Activated CD4-positive, alpha-beta T cell treated with anti-CD3 and anti-CD28 coated beads, Interleukin-2, amount 10 ng/mL, durations not matched to agents 24 days and 14 days (primary cell): ENCODE measurements around the gene GAS6. TPM values are rescaled to one million over a fixed set of nuclear protein-coding genes. Genes with fewer than 3 reads are reported as not detected.
A peak's percentile ranks its signal among the peaks of the same experiment; 100 is the strongest.
"Not testable (repeated sequence)": the region's sequence is repeated elsewhere in the genome, so short reads cannot be mapped to it uniquely, and the experiment has no call there.

Experiments
- DNase-seq: peaks from one replicate; pipeline ENCODE4 v3.0.0; 2022
- H3K27ac Mint-ChIP-seq: one replicate; pipeline ENCODE4 v1.8.0; 2022; ENCODE audit warnings: mild to moderate bottlenecking, mixed read lengths
- H3K27me3 Mint-ChIP-seq: one replicate; pipeline ENCODE4 v1.8.0; 2022; ENCODE audit warnings: mixed read lengths
- H3K36me3 Mint-ChIP-seq: one replicate; pipeline ENCODE4 v1.8.0; 2022; ENCODE audit warnings: low read depth, mild to moderate bottlenecking, mixed read lengths
- H3K4me1 Mint-ChIP-seq: one replicate; pipeline ENCODE4 v1.8.0; 2021; ENCODE audit warnings: mixed read lengths
- H3K4me3 Mint-ChIP-seq: one replicate; pipeline ENCODE4 v1.8.0; 2022; ENCODE audit warnings: mild to moderate bottlenecking, moderate library complexity, mixed read lengths
- H3K9me3 Mint-ChIP-seq: one replicate; pipeline ENCODE4 v1.8.0; 2021; ENCODE audit warnings: mixed read lengths
- intact Hi-C: fragments of 100-400 bp; cut with micrococcal nuclease; formaldehyde crosslinking; loops from one replicate; pipeline ENCODE4 v1.15.1; 2023
- total RNA-seq: library from RNA; stranded (reverse); gene quantifications from 2 replicates; pipeline ENCODE4 v1.2.3, GENCODE V29; 2022

Gene GAS6
- total RNA-seq, 1 donor from 2014 or later, result 0.54 TPM

DNA sequence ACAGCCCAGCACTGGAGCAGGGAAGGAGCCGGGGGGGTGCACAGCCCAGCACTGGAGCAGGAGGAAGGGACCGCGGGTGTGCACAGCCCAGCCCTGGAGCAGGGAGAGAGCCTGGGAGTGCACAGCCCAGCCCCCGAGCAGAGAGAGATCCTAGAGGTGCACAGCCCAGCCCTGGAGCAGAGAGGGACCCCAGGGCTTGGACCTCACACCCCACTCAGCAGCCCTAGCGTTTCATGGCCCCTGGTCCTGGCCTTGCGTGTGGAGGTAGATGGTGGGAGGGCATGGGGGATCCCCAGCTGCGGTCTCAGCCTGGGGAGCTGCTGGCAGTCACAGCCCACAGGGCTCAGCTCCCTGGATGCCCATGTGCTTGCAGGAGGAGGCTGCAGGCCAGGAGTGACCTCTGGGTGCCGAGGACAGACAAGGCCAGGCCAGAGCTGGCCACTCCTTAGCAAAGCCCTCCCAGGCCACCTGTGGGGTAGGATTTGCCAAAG lies 25.1 kb downstream of the GAS6 start:
- H3K36me3 Mint-ChIP-seq, result peaks cover 3% of the 10 kb centered on the region
- intact Hi-C loops, result no loop called here
- peaks cover 8% of the 10 kb centered on the region for H3K9me3 Mint-ChIP-seq
- peaks cover 17% of the 10 kb centered on the region for H3K4me1 Mint-ChIP-seq
- no peak overlapping the region for H3K27ac Mint-ChIP-seq
- no peak overlapping the region for H3K4me3 Mint-ChIP-seq
- DNase-seq, result no peak
- H3K27me3 Mint-ChIP-seq, result peaks cover 3% of the 10 kb centered on the region

DNA sequence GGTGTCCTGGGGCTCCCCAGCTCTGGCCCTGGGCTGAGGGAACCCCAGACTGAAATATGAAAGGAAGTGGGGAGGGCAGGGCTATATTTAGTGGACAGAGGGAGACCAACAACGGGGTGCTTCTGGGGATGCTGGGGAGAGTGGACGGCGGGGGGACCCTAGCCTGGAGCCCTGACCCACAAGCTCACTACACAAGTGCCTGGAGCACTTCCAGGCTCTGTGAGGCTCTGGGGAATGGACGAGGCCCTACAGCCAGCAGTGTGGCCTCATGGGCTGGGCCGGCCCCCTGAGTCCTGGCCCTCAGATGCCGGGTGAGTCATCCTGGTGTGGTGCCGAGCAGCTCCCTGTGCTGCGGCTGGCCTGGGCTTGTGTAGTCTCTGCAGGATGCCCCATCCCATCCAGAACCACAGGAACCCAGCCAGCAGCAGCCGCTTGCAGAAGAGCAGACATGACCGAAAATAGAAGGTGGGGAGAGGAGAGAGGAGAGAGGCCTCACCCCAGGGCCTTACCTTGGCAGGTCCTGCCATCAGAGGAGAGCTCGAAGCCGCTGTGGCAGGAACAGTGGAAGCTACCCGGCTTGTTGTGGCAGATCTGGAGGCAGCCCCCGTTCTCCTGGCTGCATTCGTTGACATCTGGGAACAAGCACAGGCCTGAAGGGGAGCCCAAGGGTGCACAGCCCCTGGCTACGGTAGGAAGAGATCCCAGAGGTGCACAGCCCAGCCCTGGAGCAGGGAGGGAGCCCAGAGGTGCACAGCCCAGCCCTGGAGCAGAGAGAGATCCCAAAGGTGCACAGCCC lies 26.1 kb downstream of the GAS6 start:
- H3K4me1 Mint-ChIP-seq, result peaks cover 17% of the 10 kb centered on the region
- peaks cover 3% of the 10 kb centered on the region for H3K27me3 Mint-ChIP-seq
- peak overlapping the region; percentile 75 for H3K27ac Mint-ChIP-seq
- H3K36me3 Mint-ChIP-seq, result peaks cover 3% of the 10 kb centered on the region
- no peak for DNase-seq
- intact Hi-C loops, result no loop called here
- H3K9me3 Mint-ChIP-seq, result peaks cover 8% of the 10 kb centered on the region
- H3K4me3 Mint-ChIP-seq, result no peak overlapping the region

DNA sequence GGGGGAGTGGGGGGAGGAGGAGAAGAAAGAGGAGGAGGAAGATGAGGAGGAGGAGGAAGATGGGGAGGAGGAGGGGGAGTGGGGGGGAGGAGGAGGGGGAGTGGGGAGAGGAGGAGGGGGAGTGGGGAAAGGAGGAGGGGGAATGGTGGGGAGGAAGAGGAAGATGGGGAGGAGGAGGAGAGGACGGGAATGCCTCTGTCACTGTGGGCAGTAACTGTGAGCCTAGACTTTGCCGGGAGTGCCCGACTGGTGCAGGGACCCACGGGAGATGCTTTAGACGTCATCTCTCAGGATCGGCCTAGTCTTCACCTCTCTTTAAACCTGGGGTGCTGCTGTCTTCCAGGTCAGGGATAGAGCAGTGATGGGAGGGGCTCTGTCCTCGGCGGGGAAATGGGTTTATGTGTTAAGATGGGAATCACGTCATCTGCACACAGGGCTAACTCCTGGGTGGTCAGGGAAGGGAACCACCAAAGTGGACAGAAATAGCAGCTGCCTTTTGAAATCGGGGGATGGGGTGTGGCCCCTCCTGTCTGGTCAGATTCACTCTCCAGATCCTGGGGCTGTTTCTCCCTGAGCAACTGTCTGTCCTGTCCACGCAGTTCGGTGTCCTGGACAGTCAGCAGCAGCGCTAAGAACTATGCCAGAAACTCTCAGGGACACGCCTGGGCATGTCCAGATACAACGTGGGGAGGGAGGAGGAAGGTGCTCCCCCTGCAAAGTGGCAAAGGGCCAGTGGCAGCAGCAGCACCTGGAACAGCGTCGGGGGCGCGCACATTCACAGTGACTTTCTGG lies 26.9 kb downstream of the GAS6 start:
- Mint-ChIP-seq H3K4me1 (peaks cover 15% of the 10 kb centered on the region), H3K27ac (peak overlapping the region; percentile 75), H3K9me3 (peaks cover 6% of the 10 kb centered on the region), H3K36me3 (peaks cover 2% of the 10 kb centered on the region), H3K27me3 (peaks cover under 1% of the 10 kb centered on the region), H3K4me3 (no peak overlapping the region)
- intact Hi-C loops, result no loop called here
- DNase-seq, result no peak

DNA sequence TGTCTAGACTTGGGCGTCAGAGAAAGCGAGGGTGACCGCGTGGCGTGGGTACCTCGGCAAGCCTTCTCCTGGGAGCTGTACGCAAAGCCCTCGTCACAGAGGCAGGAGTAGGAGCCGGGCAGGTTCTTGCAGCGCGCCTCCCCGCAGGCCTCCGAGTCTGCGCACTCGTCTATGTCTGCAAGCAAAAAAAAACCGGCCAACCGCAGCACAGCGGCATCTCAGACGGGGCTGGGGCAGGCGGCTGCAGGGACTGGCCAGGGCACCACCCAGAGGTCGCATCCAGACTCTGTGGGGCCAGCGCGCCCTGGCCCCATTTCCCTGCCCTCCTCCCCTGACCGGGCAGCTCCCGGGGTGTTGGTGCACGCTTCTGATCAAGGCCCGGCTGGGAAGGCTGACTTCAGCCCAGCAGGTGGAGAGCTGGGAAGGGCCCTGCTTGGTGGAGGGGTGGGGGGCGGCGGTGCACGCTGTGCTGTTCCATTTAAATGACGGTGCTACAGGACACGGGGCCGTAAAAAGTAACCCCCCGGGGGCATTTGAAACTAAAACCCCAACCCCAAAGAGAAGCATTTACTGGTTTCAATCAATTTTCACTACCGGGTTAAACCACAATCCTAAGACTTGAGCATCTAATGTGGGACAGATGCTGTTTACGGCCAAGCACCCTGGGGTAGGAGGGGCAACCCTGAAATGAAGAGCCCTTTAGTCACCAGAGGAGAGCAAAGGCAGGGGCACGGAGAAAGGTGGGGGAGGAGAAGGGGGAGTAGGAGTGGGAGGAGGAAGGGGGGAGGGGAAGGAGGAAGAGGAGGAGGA lies 28.2 kb downstream of the GAS6 start:
- Mint-ChIP-seq H3K4me3 (no peak overlapping the region), H3K27ac (no peak overlapping the region), H3K9me3 (no peaks in the 10 kb centered on the region), H3K27me3 (no peaks in the 10 kb centered on the region), H3K36me3 (peaks cover 2% of the 10 kb centered on the region), H3K4me1 (peaks cover 9% of the 10 kb centered on the region)
- intact Hi-C loops, result no loop called here
- DNase-seq, result no peak

- peaks cover 9% of the 10 kb centered on the region for H3K4me1 Mint-ChIP-seq
- no peak for DNase-seq
- H3K4me3 Mint-ChIP-seq, result no peak overlapping the region
- H3K9me3 Mint-ChIP-seq, result no peaks in the 10 kb centered on the region
- H3K27me3 Mint-ChIP-seq, result no peaks in the 10 kb centered on the region
- intact Hi-C loops, result no loop called here
- peaks cover 2% of the 10 kb centered on the region for H3K36me3 Mint-ChIP-seq
- no peak overlapping the region for H3K27ac Mint-ChIP-seq
Observed at GRCh38 chr13:113834496-113835200, 29.2 kb downstream of the GAS6 start.

DNA sequence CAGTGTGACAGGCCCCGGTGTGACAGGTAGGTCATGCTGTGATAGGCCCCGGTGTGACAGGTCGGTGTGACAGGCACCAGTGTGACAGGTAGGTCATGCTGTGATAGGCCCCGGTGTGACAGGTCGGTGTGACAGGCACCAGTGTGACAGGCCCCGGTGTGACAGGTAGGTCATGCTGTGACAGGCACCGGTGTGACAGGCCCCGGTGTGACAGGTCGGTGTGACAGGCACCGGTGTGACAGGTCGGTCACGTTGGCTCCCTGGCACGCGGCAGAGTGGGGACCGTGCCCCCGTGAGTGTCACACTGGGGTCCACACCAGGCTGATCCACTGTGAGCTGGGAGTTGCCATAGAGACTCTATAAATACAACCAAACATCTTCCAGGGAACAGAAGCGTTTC lies 29.9 kb downstream of the GAS6 start:
- H3K27me3 Mint-ChIP-seq, intact Hi-C loops, H3K36me3 Mint-ChIP-seq, H3K9me3 Mint-ChIP-seq, H3K4me3 Mint-ChIP-seq, H3K27ac Mint-ChIP-seq, H3K4me1 Mint-ChIP-seq, DNase-seq: not testable (repeated sequence)

GRCh38 chr13:113833111-113833830 lies 30.6 kb downstream of the GAS6 start:
- H3K9me3 Mint-ChIP-seq, result no peaks in the 10 kb centered on the region
- H3K27me3 Mint-ChIP-seq, result no peaks in the 10 kb centered on the region
- DNase-seq, result no peak
- intact Hi-C loops, result no loop called here
- peaks cover 2% of the 10 kb centered on the region for H3K36me3 Mint-ChIP-seq
- H3K27ac Mint-ChIP-seq, result no peak overlapping the region
- no peak overlapping the region for H3K4me3 Mint-ChIP-seq
- peaks cover 9% of the 10 kb centered on the region for H3K4me1 Mint-ChIP-seq

- Mint-ChIP-seq H3K27ac (no peak overlapping the region), H3K36me3 (peaks cover 3% of the 10 kb centered on the region), H3K27me3 (no peaks in the 10 kb centered on the region), H3K9me3 (no peaks in the 10 kb centered on the region), H3K4me1 (peaks cover 8% of the 10 kb centered on the region), H3K4me3 (no peak overlapping the region)
- intact Hi-C loops, result no loop called here
- DNase-seq, result no peak
Observed at GRCh38 chr13:113832631-113833030, 31.2 kb downstream of the GAS6 start.

- intact Hi-C loops, result no loop called here
- H3K9me3 Mint-ChIP-seq, result no peaks in the 10 kb centered on the region
- H3K36me3 Mint-ChIP-seq, result peaks cover 5% of the 10 kb centered on the region
- no peak overlapping the region for H3K4me3 Mint-ChIP-seq
- no peaks in the 10 kb centered on the region for H3K27me3 Mint-ChIP-seq
- H3K27ac Mint-ChIP-seq, result no peak overlapping the region
- H3K4me1 Mint-ChIP-seq, result peaks cover 5% of the 10 kb centered on the region
- no peak for DNase-seq
Observed at GRCh38 chr13:113832205-113832604, 31.7 kb downstream of the GAS6 start.

DNA sequence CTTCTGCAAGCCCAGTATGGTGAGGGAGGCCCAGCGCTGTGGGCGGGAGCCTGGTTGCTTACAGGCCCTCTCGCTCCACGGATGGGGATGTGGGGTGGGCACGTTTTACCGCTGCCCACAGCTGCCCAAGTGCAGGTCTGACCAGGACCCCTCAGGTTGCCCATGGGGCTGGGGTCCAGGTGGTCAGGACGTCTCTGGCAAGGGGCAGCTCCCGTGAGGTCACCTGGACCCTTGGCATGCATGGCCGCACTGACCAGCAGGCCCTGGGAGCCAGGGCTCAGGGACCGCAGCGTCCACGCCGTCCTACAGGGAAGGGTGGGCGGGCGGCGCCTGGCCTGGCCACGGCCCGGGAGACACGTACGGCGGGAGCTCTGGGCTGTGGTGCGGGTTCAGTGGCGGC lies 32.8 kb downstream of the GAS6 start:
- H3K27me3 Mint-ChIP-seq, result no peaks in the 10 kb centered on the region
- DNase-seq, result no peak
- H3K9me3 Mint-ChIP-seq, result no peaks in the 10 kb centered on the region
- H3K4me1 Mint-ChIP-seq, result no peaks in the 10 kb centered on the region
- intact Hi-C loops, result no loop called here
- H3K27ac Mint-ChIP-seq, result no peak overlapping the region
- H3K36me3 Mint-ChIP-seq, result peaks cover 5% of the 10 kb centered on the region
- H3K4me3 Mint-ChIP-seq, result no peak overlapping the region

- H3K27ac Mint-ChIP-seq, H3K36me3 Mint-ChIP-seq, H3K27me3 Mint-ChIP-seq, DNase-seq, H3K9me3 Mint-ChIP-seq, intact Hi-C loops, H3K4me1 Mint-ChIP-seq, H3K4me3 Mint-ChIP-seq: not testable (repeated sequence)
Observed at GRCh38 chr13:113830426-113830950, 33.4 kb downstream of the GAS6 start.

GRCh38 chr13:113828282-113828825 lies 35.5 kb downstream of the GAS6 start:
- H3K36me3 Mint-ChIP-seq, result peaks cover 3% of the 10 kb centered on the region
- intact Hi-C loops, result no loop called here
- no peak for DNase-seq
- no peaks in the 10 kb centered on the region for H3K27me3 Mint-ChIP-seq
- H3K27ac Mint-ChIP-seq, result no peak overlapping the region
- H3K9me3 Mint-ChIP-seq, result no peaks in the 10 kb centered on the region
- no peaks in the 10 kb centered on the region for H3K4me1 Mint-ChIP-seq
- no peak overlapping the region for H3K4me3 Mint-ChIP-seq
